ENCODE measurements around the gene SPSB2.

The SPSB2 gene

GRCh38 chr12:6851153-6851920 lies 21.8 kb downstream of the SPSB2 start, which contains the start of gene CDCA3:
Gene CDCA3, minus strand, starts transcription at chr12:6851286. Its CDS starts 334 bp downstream, at chr12:6850952.
- H3K4me3 ChIP-seq (ENCODE audit: low read length), result peak within 1 kb of the TSS; percentile 97
- no peak for TF ChIP-seq CTCF (conservative IDR thresholded peaks at IDR 0.05; ENCODE audit: low read length)
- peak; percentile 98 for DNase-seq (ENCODE audit: low read depth)

DNA sequence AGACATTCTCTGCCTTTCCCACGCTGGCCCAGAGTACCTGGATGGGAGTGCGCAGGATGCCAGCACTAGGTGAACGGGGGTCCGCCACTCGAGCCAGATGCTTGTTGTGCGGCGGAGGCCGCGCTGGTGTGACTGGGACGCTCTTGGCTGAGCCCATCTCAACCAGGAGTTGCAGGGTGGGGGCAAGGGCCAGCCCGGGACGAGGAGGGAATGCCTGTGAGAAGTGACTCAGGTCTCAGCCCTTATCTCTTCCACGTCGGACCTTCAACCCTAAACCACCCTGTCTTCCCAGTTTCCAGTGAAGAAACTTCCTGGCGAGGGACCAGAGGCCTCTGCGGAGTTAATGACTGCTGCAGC lies 22.3 kb downstream of the SPSB2 start:
- TF ChIP-seq CTCF (conservative IDR thresholded peaks at IDR 0.05; ENCODE audit: low read length), result no peak
- H3K4me3 ChIP-seq (ENCODE audit: low read length), result peak overlapping the region; percentile 51
- no peak for DNase-seq (ENCODE audit: low read depth)

GRCh38 chr12:6849976-6850560 lies 23.0 kb downstream of the SPSB2 start:
- no peak for DNase-seq (ENCODE audit: low read depth)
- H3K4me3 ChIP-seq (ENCODE audit: low read length), result peak overlapping the region; percentile 51
- no peak for TF ChIP-seq CTCF (conservative IDR thresholded peaks at IDR 0.05; ENCODE audit: low read length)

DNA sequence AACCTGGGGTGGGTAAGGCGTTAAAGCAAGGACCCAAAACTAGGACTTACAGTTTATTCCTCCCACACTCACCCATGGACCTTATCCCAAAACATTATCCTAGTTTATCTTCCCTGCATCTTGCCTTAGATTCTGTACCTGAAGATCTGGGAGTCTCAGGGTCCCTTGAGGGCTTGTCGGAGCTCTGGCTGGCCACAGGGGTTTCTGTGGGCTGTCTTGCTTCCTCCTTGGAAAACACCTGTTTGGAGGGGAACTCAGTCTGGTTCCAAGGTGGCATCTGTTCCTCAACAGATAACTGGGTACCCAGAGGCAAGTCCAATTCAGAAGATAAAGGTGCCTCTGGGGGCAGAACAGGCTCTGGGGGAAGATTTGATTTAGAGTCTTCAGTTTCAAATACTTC lies 23.7 kb downstream of the SPSB2 start:
- H3K4me3 ChIP-seq (ENCODE audit: low read length), result no peak overlapping the region
- no peak for DNase-seq (ENCODE audit: low read depth)
- TF ChIP-seq CTCF (conservative IDR thresholded peaks at IDR 0.05; ENCODE audit: low read length), result no peak

DNA sequence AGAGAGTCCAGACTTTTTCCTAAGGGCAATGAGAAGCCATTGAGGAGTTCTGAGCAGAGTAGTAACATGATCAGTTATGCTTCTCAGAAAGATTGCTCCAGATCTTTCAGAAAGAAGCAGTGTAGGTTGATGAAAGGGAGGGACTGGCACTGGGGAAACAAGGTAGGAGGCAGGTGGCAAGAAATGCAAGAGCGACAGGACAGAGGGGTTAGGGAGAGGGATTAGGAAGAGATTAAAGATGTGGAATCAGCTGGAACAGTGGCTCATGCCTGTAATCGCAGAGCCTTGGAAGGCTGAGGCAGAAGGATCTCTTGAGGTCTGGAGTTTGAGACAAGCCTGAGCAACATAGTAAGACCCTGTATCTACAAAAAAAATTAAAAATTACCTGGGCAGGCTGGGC lies 25.4 kb downstream of the SPSB2 start:
- no peak for TF ChIP-seq CTCF (conservative IDR thresholded peaks at IDR 0.05; ENCODE audit: low read length)
- no peak overlapping the region for H3K4me3 ChIP-seq (ENCODE audit: low read length)
- no peak for DNase-seq (ENCODE audit: low read depth)

DNA sequence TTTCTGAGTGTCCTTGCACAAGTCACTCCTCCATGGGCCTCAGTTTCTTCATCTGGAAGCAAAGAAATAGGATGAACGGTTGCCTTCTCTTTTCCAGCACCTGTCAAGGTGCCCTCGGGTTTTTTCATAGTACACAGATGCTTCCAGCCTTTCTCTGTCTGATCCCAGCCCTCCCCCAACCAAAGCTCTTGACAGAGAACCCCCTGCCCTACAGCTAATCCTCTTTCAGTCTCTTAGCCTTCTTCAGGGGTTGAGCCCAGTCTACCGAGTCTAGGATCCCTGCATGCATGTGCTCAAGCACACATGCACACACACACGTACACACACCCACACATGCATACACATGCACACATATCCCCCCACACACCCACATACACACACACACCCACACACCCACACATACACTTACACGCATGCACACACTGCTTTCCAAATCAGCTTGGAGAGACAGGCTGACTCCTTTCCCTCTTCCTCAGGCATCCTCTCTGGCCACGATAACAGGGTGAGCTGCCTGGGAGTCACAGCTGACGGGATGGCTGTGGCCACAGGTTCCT lies 26.7 kb downstream of the SPSB2 start:
- no peak for TF ChIP-seq CTCF (conservative IDR thresholded peaks at IDR 0.05; ENCODE audit: low read length)
- no peak overlapping the region for H3K4me3 ChIP-seq (ENCODE audit: low read length)
- no peak for DNase-seq (ENCODE audit: low read depth)

- H3K4me3 ChIP-seq (ENCODE audit: low read length), result no peak overlapping the region
- no peak for TF ChIP-seq CTCF (conservative IDR thresholded peaks at IDR 0.05; ENCODE audit: low read length)
- no peak for DNase-seq (ENCODE audit: low read depth)
Measured at GRCh38 chr12:6845395-6845794, 27.7 kb downstream of the SPSB2 start.
